KBM-7 (cell line): Measurements from ENCODE around the gene IRF7.
A peak's percentile ranks its signal among the peaks of the same experiment; 100 is the strongest.

Source experiments
- DNase-seq: peaks from one replicate; pipeline ENCODE4 v3.0.0-alpha.2; 2015
- in situ Hi-C: fragments of 300-500 bp; cut with MboI; formaldehyde crosslinking; loops from 2 replicates; pipeline ENCODE4 v1.14.3; 2020; ENCODE audit warnings: low sequenced_read_pairs, low pct_unique_long_range_greater_than_20kb, mixed read lengths

IRF7 gene

GRCh38 chr11:624705-625635, 9.2 kb upstream of the IRF7 start, which contains the start of gene CDHR5:
Gene CDHR5, minus strand, starts transcription at chr11:624955. Its CDS starts 53 bp downstream, at chr11:624902.
- DNase-seq, result no peak
- in situ Hi-C loops, result no loop called here

GRCh38 chr11:623999-624704, 8.4 kb upstream of the IRF7 start:
- no peak for DNase-seq
- in situ Hi-C loops, result no loop called here

GRCh38 chr11:623349-623869, 7.7 kb upstream of the IRF7 start:
- in situ Hi-C loops, result no loop called here
- no peak for DNase-seq

- in situ Hi-C loops, result no loop called here
- no peak for DNase-seq
Observed at GRCh38 chr11:621838-622237, 6.1 kb upstream of the IRF7 start.

- DNase-seq, result no peak
- in situ Hi-C loops, result no loop called here
Observed at GRCh38 chr11:620935-621814, 5.4 kb upstream of the IRF7 start.

GRCh38 chr11:620201-620600, 4.5 kb upstream of the IRF7 start:
- in situ Hi-C loops, result no loop called here
- DNase-seq, result no peak

- in situ Hi-C loops, result no loop called here
- DNase-seq, result no peak
Observed at GRCh38 chr11:619628-620050, 3.9 kb upstream of the IRF7 start.

- DNase-seq, result no peak
- in situ Hi-C loops, result no loop called here
Observed at GRCh38 chr11:618856-619627, 3.3 kb upstream of the IRF7 start.

- in situ Hi-C loops, result no loop called here
- DNase-seq, result no peak
Observed at GRCh38 chr11:617912-618682, 2.3 kb upstream of the IRF7 start.

GRCh38 chr11:617199-617911, 1.6 kb upstream of the IRF7 start:
- in situ Hi-C loops, result no loop called here
- no peak for DNase-seq

GRCh38 chr11:616320-617198, 809 bp upstream of the IRF7 start:
- peak; percentile 41 for DNase-seq
- in situ Hi-C loops, result no loop called here

GRCh38 chr11:614623-615503, 887 bp downstream of the IRF7 start:
- in situ Hi-C loops, result no loop called here
- no peak for DNase-seq

GRCh38 chr11:614021-614622, 1.6 kb downstream of the IRF7 start:
- in situ Hi-C loops, result no loop called here
- no peak for DNase-seq

- in situ Hi-C loops, result no loop called here
- DNase-seq, result no peak
Observed at GRCh38 chr11:613369-613968, 2.3 kb downstream of the IRF7 start.

- in situ Hi-C loops, result no loop called here
- no peak for DNase-seq
Observed at GRCh38 chr11:612961-613300, 2.8 kb downstream of the IRF7 start.
